GM19324 (cell line): ENCODE results near the gene BTN2A1.
"Not testable (repeated sequence)": the region's sequence is repeated elsewhere in the genome, so short reads cannot be mapped to it uniquely, and the experiment has no call there.

Source experiments
- ATAC-seq: cut with Tn5 transposase; IDR thresholded peaks from one replicate; pipeline ENCODE4 v1.9.1; 2021; ENCODE audit warnings: mild to moderate bottlenecking, moderate library complexity; ENCODE audit not compliant: unreplicated experiment, low FRiP score

Gene BTN2A1

DNA sequence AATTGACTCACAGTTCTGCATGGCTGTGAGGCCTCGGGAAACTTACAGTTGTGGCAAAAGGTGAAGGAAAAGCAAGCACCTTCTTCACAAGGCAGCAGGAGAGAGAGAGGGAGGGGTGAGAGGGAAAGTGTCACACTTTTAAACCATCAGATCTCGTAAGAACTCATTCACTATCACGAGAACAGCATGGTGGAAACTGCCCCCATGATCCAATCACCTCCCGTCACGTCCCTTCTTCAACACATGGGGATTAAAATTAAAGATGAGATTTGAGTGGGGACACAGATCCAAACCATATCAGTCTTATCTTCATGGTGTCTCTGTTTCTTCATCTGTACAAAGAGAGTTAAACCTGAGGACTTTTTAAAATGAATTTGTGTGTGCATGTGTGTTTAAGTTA lies 28.6 kb downstream of the BTN2A1 start:
- ATAC-seq: no peak

DNA sequence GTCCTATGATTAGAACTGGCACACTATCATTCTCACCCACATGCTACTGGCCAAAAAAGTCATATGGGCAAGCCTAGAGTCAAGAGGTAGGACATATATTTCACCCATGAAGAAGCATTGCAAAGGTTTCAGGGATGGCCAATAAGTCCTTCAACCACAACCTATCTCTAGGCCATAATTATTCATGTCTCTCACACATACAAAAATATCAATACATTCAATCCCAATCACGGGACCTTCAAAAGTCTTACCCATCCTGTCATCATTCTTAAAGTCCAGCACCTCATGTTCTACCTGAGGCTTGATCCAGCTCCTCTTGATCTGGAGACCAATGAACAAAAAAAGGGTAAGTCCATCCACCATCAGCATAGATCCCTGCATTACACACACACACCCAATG lies 29.7 kb downstream of the BTN2A1 start:
- no peak for ATAC-seq

GRCh38 chr6:26489996-26490964 lies 32.5 kb downstream of the BTN2A1 start:
- ATAC-seq: no peak

DNA sequence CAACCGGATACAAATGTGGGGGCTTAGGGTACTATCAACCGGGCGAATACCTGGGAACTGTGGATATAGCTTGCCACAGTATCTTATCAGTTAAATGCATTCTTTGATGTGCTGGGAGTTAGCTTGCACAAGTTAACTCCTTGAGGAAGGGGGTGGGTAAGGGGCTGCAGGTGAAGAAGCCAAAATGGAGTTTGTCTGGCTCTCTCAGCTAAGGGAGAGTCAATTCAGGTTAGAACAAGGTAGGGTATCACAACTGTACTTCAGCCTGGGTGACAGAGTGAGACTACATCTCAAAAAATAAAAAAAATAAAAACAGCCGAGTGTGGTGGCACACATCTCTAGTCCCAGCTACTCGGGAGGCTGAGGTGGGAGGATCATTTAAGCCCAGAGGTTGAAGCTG lies 33.8 kb downstream of the BTN2A1 start:
- no peak for ATAC-seq

DNA sequence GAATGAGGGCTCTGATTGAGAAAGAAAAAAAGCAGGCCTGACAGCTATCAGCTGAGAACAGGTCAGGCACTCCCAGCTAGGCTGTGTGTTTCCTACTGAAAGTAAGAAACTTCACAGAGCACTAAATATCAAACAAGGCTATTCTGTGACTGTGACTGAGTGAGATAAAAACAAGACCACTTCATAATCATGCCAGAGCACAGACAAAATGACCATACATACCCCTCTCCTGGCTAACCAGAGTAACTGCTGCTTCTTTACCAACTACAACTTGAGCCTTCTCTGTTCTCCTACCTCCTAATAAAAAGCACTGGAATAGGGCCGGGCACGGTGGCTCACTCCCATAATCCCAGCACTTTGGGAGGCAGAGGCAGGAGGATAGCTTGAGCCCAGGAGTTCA lies 35.5 kb downstream of the BTN2A1 start:
- no peak for ATAC-seq

DNA sequence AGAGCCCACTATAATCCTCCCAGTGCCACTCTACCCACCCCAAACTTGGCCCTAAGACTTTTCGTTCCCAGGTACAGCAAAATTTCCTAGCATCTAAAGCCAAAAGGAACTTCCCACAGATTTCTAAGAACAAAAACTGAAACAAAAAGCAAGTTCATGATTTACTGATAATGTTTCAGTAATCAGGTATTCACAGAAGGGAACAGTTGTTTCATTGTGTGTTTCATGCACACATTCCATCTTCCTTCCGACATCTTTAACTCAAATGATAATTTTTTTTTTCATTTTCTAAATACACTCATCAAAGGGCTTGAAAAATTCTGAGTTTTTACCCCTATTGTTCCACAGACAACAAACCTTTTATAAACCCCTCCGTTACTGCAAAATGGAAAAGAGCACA lies 36.4 kb downstream of the BTN2A1 start:
- ATAC-seq: no peak

DNA sequence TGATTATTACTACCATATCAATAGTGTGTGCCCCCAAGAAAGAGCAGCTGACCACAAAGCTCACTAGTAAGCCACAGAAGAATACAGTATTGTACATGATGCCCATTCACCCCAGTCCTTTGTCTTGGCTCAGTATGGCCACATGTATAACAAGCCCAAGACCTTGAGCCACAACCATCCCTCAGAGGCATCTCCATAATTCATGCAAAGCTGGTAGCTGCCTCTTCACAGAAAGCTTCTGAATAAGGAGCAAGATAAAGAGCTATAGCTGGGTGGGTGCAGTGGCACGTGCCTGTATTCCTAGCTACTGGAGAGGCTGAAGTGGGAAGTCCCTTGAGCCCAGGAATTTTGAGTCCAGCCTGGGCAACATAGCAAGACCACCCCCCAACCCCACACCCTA lies 37.5 kb downstream of the BTN2A1 start:
- no peak for ATAC-seq

GRCh38 chr6:26497610-26498009 lies 39.9 kb downstream of the BTN2A1 start:
- no peak for ATAC-seq

DNA sequence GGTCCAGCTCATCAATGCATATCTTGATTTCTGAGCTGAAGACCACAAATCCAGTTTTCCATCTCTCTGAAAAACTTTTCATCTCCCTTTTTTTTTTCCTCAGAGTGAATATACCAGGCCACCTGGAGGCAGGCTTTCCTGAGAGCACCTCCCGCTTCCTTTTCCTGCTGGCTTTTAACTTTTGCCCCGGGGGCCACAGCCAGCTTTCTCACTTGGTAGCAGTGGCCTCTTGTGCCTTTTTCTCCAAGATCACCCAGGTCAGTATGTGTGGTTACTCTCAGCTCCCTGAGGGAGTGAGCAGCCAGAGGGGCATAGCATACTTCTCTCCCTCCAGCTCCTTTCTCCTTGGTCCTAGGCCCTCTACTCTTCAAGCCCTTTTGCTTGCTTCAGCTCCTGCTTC lies 42.3 kb downstream of the BTN2A1 start, which contains the start of gene BTN1A1:
Gene BTN1A1 (plus strand): TSS at position 202 of the 400 bp plus-strand sequence. CDS start 984 bp downstream, outside the sequence.
- ATAC-seq: no peak

DNA sequence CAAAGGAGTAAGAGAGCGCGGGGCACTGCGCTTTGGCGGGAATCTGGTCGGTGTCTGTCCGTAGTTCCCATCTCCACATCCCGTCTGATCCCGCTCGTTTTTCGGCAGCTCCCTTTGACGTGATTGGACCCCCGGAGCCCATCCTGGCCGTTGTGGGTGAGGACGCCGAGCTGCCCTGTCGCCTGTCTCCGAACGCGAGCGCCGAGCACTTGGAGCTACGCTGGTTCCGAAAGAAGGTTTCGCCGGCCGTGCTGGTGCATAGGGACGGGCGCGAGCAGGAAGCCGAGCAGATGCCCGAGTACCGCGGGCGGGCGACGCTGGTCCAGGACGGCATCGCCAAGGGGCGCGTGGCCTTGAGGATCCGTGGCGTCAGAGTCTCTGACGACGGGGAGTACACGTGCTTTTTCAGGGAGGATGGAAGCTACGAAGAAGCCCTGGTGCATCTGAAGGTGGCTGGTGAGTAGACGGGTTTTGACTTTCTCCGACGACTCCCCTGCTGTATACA lies 43.8 kb downstream of the BTN2A1 start:
- no peak for ATAC-seq

GRCh38 chr6:26502165-26502564 lies 44.4 kb downstream of the BTN2A1 start:
- no peak for ATAC-seq

DNA sequence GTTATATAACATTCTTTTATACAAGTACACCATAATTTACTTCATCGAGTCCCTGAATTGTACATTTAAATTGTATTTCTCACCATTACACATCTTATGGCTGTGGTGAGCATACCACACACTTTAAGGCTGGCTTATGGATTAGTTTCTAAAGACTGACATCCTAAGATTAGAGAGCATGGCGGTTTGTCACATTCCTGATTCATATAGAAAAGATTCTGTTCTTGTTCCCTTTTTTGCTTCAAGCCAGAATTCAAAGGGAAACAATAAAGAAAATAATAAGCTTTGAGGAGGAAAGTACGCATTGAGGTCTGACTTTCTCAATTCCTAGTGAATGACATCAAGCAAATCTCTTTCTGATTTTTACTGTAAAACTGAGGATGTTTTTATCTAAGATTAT lies 44.9 kb downstream of the BTN2A1 start:
- ATAC-seq: no peak

DNA sequence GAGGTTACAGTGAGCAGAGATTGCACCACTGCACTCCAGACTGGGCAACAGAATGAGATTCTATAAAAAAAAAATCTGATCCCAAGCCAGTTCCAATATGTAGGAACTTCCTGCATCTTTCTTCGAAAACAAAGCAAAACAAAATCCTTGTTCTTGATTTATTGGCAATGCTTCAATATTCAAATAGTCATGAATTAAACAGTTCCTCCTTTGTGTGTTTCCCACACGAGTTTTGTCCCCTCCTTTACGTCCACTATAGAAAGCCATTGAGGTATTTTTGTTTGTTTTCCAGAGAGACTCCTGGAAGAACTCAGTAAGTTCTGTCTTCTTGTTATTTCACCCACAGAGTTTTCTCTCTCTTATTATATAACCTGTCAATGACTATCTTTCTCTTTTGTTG lies 49.9 kb downstream of the BTN2A1 start:
- no peak for ATAC-seq

- ATAC-seq: not testable (repeated sequence)
Observed at GRCh38 chr6:26511033-26511432, 53.3 kb downstream of the BTN2A1 start.

DNA sequence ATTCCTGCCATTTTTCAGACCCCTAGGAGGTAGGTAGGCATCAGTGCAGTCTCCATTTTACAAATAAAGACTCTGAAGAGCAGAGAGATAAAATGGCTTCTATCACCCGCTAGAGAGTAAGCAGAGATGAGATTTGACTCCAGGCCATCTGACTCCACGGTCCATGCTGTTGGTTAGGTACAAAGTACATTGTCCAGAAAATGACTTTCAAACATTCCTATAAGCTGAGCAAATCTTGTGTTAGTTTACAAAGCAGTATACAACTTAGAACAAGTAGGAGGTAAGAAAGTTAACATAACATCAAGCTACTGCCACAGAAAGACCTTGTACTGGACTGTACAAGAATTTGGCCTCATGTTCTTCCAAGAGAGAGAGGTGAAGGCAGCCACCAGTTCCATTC lies 57.2 kb downstream of the BTN2A1 start:
- no peak for ATAC-seq

GRCh38 chr6:26516481-26517427 lies 59.0 kb downstream of the BTN2A1 start:
- no peak for ATAC-seq
